Measurements from ENCODE around the gene KIFC3.
"Not testable (repeated sequence)": the region's sequence is repeated elsewhere in the genome, so short reads cannot be mapped to it uniquely, and the experiment has no call there.

KIFC3 gene

GRCh38 chr16:57784334-57784733 lies 18.0 kb downstream of the KIFC3 start:
- DNase-seq: no peak

GRCh38 chr16:57783883-57784282 lies 18.4 kb downstream of the KIFC3 start:
- no peak for DNase-seq

- DNase-seq: no peak
Observed at GRCh38 chr16:57783116-57783515, 19.2 kb downstream of the KIFC3 start.

- DNase-seq: not testable (repeated sequence)
Observed at GRCh38 chr16:57782607-57783055, 19.7 kb downstream of the KIFC3 start.

GRCh38 chr16:57781741-57782606 lies 20.3 kb downstream of the KIFC3 start:
- DNase-seq: no peak

GRCh38 chr16:57781349-57781740 lies 20.9 kb downstream of the KIFC3 start:
- DNase-seq: no peak

- not testable (repeated sequence) for DNase-seq
Observed at GRCh38 chr16:57779836-57780235, 22.5 kb downstream of the KIFC3 start.

- no peak for DNase-seq
Observed at GRCh38 chr16:57778658-57779057, 23.6 kb downstream of the KIFC3 start.

- no peak for DNase-seq
Observed at GRCh38 chr16:57775661-57776469, 26.4 kb downstream of the KIFC3 start.

GRCh38 chr16:57774705-57775285 lies 27.5 kb downstream of the KIFC3 start:
- no peak for DNase-seq

GRCh38 chr16:57773655-57774295 lies 28.5 kb downstream of the KIFC3 start:
- no peak for DNase-seq

GRCh38 chr16:57773019-57773418 lies 29.3 kb downstream of the KIFC3 start:
- DNase-seq: no peak

- no peak for DNase-seq
Observed at GRCh38 chr16:57771141-57771785, 31.0 kb downstream of the KIFC3 start.

- no peak for DNase-seq
Observed at GRCh38 chr16:57770361-57770760, 31.9 kb downstream of the KIFC3 start.

GRCh38 chr16:57769541-57770145 lies 32.6 kb downstream of the KIFC3 start:
- DNase-seq: no peak

- no peak for DNase-seq
Observed at GRCh38 chr16:57766714-57767348, 35.5 kb downstream of the KIFC3 start.

GRCh38 chr16:57765160-57765728 lies 37.0 kb downstream of the KIFC3 start:
- DNase-seq: no peak

- DNase-seq: no peak
Observed at GRCh38 chr16:57764341-57765159, 37.7 kb downstream of the KIFC3 start.

GRCh38 chr16:57764006-57764340 lies 38.3 kb downstream of the KIFC3 start:
- DNase-seq: no peak

GRCh38 chr16:57763285-57764005 lies 38.8 kb downstream of the KIFC3 start:
- no peak for DNase-seq
